HPDE6-E6E7 (cell line): ENCODE data around the gene TOP3A.
"Not testable (repeated sequence)": the region's sequence is repeated elsewhere in the genome, so short reads cannot be mapped to it uniquely, and the experiment has no call there.

Source experiments
- DNase-seq: peaks from one replicate; pipeline ENCODE4 v3.0.0; 2011; ENCODE audit warnings: missing footprints; ENCODE audit errors: extremely low spot score

Gene TOP3A

DNA sequence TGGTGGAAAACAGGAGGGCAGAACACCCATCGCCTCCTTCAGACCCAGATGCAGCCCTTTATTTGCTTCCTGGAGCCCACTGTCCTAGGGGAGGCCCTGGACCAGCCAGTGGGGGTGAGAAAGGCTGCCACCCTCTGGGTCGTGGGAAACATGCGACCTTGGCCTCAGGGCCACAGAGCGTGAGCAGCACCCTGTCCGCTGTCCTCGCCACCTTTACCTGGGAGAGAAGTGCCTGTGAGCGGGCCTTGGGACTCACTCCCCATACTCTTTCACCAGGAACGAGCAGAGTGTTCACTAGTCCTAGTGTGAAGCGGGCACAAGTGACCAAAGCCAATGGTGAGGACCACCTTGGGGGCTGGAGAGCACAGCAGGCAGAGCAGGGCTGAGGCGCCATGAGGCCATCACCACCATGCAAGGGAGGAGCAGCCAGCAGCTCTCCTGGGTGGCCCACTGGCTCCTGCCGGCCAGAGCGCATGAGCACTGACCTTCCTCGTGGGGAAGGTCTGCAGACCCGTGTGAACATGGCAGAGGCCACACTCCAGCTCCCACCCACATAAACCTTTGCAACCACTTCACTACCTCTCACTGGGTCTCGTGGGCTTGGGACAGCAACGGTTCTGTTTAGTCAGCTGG lies 8.8 kb upstream of the TOP3A start:
- DNase-seq = no peak

DNA sequence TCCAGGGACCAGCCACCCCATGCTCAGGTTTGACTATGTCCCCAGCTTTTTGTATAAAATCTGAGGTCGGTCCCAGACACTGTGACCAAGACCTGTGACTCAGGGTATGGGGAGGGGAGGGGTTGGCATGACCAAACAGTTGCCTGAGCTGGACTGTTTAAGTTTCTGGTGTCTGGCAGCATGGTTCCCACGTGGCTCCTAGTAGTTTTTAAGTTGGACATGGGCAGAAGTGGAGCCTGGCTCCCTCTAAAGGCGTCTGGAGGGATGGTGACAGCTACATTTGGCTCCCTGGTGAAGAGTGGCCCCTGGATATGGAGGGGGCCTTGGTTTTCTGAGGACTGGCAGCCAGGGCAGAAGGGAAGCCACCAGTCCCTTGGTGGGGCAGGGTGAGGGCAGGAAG lies 8.2 kb upstream of the TOP3A start:
- no peak for DNase-seq

DNA sequence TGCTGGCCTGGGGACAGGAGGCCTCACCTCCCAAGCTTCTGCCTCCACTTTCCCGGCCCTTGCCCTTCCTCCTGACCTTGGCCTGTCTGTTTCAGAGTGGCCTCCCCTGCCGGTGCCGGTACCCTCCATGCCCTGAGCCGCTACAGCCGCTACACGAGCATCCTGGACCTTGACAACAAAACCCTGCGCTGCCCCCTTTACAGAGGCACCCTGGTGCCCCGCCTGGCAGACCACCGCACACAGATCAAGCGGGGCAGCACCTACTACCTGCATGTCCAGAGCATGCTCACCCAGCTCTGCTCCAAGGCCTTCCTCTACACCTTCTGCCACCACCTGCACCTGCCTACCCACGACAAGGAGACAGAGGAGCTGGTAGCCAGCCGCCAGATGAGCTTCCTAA lies 7.7 kb upstream of the TOP3A start:
- DNase-seq = no peak

DNA sequence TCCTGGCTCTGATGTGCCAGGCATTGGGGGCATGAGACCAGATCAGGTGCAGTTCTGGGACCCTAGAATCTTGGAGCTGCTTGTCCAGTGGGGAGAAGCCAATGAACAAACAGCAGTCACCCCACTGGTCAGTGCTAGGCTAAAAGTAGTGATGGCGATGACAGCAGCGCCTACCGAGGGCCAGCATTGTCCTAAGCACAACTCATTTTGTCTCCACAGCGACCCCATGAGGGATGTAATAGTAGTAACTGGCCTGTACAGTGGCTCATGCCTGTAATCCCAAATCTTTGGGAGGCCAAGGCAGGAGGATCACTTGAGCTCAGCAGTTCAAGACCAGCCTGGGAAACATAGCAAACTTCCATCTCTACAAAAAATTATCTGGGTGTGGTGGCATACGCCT lies 6.5 kb upstream of the TOP3A start:
- no peak for DNase-seq

DNA sequence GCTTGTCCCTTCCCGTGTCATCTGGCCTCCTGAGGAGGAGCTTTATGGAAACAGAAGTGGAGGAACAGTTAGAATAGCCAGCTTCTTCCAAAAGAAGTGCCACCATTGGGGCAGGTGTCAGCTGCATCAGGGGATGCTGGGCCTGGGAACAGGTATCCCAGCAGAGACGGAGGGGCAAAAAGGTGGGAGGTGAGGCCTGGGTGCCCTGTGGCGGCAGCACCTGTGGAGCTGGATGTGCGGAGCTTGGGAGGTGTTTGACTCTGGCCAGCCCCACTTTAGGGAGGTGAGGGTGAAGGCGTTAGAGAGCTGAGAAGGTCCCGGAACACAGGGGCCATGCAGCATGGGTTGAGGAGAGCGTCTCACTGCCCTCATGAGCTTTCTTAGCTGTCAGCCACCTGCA lies 5.5 kb upstream of the TOP3A start:
- no peak for DNase-seq

DNA sequence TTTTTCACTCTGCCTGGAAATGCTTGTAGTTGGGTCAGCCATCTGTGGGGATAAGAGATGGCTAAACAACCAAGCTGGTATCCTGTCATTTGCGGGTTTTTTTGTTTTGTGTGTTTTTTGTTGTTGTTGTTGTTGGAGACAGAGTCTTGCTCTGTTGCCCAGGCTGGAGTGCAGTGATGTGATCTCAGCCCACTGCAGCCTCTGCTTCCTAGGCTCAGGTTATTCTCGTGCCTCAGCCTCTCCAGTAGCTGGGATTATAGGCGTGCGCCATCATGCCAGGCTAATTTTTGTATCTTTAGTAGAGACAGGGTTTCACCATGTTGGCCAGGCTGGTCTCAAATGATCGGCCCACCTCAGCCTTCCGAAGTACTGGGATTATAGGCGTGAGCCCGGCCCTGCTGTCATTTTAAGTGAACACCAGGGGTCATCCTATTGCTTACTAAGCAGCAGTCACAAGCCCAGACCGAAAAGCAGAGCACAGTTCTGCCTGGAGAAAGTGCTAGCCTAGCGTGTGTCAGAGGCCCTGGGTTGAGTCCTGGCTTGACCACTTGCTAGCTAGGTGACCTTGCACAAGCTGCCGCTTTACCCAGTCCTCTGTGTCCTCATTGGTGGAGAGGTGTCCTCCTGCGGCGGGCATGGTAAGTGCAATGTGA lies 4.9 kb upstream of the TOP3A start:
- DNase-seq = no peak

DNA sequence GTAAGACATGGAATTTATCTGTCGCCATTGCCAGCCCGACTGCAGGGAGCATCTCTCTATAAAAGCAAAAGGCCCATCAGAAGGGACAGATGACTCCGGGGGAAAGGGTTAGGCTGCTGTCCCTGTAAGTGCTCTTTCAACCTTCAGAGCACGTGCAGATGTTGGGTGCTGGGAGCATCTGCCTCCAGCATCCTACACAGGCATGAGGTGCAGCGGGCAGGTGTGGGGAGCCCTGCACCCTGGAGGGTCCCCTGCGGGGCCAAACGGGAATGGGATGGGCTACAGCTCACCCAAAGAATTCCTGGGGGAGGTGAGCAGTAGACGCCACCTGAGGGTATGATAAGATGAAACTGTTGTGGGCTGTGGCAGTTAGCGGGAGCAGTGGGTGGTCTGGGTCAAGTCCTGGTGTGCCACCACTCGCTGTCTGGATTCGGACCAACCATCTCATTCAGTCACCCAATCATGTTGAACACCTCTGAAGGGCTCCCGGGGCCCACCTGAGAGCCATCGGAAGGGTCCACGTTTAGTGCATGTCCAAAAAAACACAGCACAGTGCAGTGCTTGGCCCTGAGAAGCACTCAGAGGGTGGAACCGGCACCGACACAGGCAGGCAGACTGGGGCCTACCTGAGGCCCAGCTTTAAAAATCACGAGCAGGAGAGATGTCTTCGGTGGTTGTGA lies 4.1 kb upstream of the TOP3A start:
- DNase-seq = no peak

DNA sequence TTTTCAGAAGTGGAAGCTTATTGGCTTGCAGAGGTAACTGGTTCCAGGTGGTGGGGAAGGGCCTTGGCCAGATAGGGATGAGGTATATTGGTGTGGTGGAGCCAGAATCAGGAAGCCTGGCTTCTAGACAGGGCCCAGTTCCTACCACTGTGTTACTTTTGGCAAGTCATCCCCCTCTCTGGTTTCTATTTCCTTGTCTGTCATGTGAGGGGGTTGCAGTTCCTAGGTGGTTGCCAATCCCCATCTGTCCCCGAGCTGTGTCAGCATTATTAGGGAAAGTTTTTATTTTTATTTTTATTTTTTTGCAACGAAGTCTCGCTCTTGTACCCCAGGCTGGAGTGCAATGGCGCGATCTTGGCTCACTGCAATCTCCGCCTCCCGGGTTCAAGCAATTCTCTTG lies 3.3 kb upstream of the TOP3A start:
- DNase-seq = no peak

DNA sequence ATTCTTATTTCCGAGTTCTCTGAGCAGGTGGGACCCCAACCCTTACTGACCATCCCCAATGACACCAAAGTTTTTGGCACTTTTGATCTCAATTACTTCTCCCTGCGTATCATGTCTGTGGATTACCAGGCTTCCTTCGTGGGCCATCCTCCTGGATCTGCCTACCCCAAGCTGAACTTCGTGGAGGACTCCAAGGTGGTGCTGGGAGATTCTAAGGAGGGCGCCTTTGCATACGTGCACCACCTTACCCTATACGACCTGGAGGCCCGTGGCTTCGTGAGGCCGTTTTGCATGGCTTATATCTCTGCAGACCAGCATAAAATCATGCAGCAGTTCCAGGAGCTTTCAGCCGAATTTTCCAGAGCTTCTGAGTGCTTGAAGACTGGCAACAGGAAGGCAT lies 1.2 kb upstream of the TOP3A start:
- DNase-seq = no peak

DNA sequence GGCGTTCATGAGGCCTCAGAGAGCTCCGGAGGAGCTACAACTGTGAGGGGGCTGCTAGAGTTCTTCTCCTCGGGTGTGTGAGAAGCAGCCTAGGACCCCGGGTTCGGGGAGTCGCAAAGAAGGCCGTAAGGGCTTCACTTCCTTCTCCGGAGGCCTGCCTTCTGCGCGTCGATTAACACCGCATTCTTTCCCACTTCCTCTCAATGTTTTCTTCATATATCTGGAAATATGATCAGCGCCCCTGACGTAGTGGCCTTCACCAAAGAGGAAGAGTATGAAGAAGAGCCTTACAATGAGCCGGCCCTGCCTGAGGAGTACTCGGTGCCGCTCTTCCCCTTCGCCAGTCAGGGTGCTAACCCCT lies 748 bp upstream of the TOP3A start:
- DNase-seq = no peak

DNA sequence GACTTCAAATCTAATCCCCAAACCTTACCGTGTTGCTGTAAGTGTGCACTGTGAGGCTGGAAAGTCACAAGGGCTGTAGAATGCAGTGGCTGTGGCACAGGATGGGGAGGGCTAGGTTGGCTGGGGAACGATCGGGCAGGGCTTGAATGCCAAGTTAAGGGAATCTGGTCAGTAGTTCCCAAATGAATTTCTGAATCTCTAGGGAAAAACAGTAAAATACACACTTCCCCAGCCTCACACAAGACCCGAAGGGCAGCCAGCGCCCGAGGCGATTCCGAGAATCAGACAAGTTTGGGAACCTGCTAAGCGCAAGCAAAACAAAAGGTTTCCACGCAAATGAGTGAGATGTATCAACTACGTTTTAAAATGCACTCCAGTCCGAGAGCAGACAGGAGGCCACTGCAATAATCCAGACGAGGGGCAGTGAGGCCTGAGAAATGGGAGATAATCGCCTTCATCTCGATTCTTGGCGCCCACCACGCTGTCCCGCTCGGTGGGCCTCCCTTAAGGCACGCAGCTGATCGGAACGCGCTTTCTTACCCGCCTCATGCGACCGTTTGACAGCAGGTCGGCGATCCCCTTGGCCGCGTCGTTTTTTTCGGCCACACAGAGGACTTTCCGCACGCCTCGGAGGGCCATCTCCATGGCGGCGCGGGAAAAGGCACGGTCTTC lies 599 bp downstream of the TOP3A start:
- no peak for DNase-seq

DNA sequence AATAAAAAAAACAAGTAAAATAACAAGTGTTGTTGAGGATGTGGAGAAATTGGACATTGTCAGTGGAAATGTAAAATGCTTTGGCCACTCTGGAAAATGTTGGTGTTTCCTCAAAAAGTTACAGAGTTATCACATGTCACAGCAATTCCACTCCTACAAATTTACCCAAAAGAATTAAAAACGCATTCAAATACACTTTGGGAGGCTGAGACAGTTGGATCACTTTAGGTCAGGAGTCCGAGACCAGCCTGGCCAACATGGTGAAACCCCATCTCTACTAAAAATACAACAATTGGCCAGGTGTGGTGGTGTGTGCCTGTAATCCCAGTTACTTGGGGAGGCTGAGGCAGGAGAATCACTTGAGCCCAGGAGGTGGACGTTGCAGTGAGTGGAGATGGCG lies 5.6 kb downstream of the TOP3A start:
- no peak for DNase-seq

DNA sequence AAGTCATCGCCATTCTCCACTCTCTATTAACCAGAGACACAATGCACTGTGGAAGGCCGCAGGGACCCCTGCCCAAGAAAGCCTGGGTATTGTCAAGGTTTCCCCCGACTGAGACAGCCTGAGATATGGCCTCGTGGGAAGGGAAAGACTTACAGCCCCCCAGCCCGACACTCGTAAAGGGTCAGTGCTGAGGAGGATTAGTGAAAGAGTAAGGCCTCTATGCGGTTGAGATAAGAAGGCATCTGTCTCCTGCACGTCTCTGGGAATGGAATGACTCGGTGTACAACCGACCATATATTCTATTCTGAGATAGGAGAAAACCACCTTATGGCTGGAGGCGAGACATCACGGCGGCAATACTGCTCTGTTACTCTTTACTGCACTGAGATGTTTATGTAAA lies 11.6 kb downstream of the TOP3A start:
- not testable (repeated sequence) for DNase-seq

DNA sequence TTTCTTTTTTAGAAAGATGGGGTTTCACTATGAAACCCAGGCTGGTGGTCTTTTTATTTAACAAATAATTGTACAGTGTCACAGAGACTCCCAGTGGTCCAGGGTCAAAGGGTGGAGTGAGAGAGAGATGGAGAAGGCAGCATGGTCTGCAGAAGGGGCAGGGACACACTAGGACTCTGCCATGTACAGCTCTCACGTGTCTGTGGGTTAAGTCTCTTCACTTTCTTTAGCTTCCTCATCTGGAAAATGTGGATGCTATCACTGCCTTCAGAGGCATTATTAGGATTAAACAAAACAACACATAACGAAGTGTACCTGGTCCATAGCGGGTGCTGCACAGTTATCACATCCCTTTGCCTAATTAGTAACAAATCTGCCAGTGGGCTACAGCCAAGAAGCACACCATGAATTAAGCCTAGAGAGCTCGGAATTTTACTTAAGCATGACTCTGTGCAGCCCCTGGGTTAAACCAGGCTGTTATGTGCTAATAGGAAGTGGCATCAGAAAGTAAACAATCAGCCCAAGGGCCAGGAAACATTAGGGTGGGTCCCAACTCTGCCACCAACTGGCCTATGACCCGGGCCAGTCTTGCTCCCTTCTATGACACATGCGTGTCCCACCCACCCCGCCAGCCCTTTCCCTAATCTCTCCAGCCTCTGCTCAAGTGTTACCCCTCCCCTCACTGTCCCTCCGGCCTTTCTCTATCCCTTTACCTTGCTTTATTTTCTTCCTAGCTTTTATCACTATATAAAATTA lies 13.9 kb downstream of the TOP3A start:
- no peak for DNase-seq

DNA sequence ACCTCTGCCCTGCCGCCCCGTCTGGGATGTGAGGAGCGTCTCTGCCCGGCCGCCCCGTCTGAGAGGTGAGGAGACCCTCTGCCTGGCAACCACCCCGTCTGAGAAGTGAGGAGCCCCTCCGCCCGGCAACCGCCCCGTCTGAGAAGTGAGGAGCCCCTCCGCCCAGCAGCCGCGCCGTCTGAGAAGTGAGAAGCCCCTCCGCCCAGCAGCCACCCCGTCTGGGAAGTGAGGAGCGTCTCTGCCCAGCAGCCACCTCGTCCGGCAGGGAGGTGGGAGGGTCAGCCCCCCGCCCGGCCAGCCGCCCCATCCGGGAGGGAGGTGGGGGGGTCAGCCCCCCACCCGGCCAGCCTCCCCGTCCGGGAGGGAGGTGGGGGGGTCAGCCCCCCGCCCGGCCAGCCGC lies 16.7 kb downstream of the TOP3A start:
- not testable (repeated sequence) for DNase-seq

DNA sequence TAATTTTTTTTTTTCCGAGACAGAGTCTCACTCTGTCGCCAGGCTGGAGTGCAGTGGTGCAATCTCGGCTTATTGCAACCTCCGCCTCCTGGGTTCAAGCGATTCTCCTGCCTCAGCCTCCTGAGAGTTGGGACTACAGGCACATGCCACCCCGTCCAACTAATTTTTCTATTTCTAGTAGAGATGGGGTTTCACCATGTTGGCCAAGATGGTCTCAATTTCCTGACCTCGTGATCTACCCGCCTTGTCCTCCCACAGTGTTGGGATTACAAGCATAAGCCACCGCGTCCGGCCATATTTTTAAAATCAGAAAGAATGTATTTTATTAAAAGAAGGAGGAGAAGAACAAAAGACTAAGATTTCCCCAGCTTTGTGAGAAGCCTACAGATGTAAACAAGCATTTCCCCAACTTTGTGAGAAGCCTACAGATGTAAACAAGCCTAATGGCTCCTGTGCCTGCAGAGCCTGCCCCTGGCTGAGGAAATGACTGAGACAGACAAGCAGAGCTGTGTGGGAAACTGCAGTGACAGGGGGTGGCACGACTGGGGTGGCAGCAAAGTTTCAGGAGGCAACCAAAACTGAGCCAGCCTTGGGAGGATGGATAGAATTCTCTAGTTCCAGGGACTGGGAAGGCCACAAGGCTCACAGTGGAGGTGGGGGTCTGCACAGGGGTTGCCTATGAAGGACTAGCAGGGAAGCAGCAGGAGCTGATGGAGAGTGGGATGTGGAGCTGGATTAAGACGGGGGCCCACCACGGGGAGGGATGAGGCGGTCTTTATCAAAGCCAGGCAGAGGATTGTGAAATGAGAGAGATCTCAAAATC lies 22.9 kb downstream of the TOP3A start:
- DNase-seq = no peak

DNA sequence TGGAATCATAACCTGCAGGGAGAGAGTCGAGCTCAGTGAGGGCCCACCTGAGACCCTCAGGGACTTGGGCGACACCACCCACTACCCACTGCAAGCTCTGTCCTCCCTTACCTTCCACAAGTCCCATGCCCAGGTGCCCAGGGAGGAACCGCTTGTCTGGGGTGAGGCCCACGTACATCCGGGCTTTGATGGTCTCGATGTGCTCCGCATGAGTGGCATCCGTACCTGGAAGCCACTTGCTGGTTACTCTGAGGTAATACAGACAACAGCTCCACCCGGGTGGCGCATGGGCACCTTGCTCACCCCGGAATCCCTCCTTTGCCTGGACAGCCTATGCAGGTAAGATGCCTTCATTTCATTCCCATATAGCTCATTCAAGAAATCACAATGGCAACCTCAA lies 29.5 kb downstream of the TOP3A start:
- DNase-seq = no peak

DNA sequence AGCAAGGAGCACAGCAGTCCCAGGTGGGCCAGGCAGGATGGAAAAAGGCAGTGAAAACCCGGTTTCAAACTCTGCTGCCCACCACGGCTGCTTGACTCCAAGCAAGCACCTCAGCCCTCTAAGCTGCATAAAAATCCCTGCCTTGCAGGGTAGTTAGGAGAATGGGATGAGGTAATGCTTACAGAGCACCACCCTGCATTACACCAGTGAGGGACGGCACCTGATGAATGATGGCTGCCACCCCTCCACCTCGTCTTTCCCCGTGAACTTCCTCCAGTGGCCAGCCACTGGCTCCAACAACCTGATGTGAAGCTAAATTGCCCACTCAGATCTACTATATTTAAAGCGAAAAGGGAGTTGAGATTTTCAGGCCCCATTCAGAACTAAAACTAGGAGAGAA lies 33.0 kb downstream of the TOP3A start:
- no peak for DNase-seq

DNA sequence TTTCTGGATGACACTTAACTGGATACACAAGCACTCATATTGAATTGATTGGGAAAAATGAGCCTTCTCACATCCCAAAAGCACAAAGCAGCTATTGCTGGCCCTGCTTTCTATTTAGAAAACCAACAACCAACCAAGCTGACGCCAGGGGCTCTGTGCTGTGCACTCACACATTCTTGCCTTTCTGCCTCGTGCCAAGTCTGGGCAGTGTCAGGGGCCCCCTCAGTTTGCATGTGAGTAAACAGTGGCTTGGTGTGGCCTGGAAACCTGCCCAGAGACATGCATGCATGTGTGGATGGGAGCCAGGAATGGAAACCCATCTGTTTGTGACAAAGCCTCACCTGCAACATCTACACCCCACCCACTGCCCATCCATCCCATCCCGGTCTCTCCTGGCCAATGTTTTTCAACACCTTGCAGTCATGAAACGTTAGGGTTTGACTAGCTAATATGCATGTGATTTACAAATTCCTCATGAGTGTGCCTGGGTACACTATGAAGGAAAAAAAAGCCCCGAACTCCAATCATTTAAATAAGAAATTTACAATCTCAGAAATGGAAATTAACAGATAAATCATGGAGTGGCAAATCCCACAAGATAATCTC lies 33.9 kb downstream of the TOP3A start:
- DNase-seq = no peak

DNA sequence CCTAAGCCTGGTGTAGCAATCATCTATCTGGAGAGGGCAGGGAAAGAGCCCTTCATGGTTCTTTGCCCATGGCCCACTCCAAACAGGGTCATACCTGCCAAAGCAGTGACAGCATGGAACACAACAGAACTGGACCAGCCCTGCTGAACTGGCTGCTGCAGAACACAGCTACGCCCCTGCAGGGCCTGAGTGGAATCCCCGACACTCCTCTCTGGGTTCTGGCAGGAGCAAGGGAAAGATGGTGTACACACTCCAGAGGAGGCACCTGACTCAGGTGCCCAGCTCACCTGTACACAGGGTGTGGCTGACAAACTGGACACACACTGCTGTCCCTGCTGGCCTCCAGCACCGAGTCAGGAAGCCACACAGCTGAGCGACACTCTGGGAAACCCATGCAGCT lies 34.5 kb downstream of the TOP3A start:
- DNase-seq = no peak

DNA sequence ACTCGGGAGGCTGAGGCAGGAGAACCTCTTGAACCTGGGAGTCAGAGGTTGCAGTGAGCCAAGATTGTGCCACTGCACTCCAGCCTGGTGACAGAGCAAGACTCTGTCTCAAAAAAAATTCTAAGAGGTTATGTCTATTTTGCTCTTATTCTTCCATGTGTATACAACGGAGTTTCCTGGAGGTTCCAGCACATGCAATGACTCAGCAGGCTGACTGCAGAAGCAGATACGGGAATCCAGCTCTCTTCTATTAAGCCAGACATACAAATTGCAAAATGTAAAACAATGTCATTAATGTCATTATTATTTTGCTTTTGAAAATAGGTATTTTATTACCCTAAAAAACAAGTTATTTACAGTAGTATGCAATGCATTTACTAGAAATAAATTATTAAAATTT lies 35.9 kb downstream of the TOP3A start:
- DNase-seq = no peak
